Ovary (tissue), 9 donors: ENCODE results near the gene NAPSA. TPM values are rescaled to one million over a fixed set of nuclear protein-coding genes. Genes with fewer than 3 reads are reported as not detected.

Source experiments
- DNase-seq, 5 donors: peaks; one replicate each; pipeline ENCODE4 v3.0.0-alpha.2; 2019 to 2020
- H3K27ac ChIP-seq, 2 donors: fragments of 200-600 bp; one replicate each; pipeline versions ENCODE4 v1.5.1 to v1.8.0; 2019 to 2022
- H3K27me3 ChIP-seq: fragments of 200-600 bp; one replicate; pipeline ENCODE4 v1.8.0; 2022
- H3K36me3 ChIP-seq: fragments of 200-600 bp; sonication (generic); one replicate; pipeline ENCODE4 v1.5.1; 2019
- H3K4me1 ChIP-seq: one replicate; pipeline ENCODE4 v1.8.1; 2013; ENCODE audit warnings: mild to moderate bottlenecking, moderate library complexity; ENCODE audit not compliant: insufficient read depth
- H3K4me3 ChIP-seq: fragments of 200-600 bp; sonication (generic); one replicate; pipeline ENCODE4 v1.5.1; 2017
- H3K9me3 ChIP-seq, 2 donors: fragments of 200-600 bp in 1 of 2; sonication (generic) in 1 of 2; one replicate each; pipeline versions ENCODE4 v1.5.1 to v1.8.1; 2013 to 2019; ENCODE audit warnings: mild to moderate bottlenecking in 1 of 2, moderate library complexity in 1 of 2
- CTCF ChIP-seq, 3 donors: fragments of 450-650 bp in 2 of 3; fragments of 200-600 bp in 1 of 3; IDR thresholded peaks; one replicate each; pipeline versions ENCODE4 v1.5.1 to v1.8.0; 2016 to 2022; ENCODE audit warnings: antibody characterized with exemption in 3 of 3, mild to moderate bottlenecking in 1 of 3
- EP300 ChIP-seq: sonication (generic); formaldehyde crosslinking; IDR thresholded peaks from one replicate; pipeline ENCODE4 v1.6.1; 2017; ENCODE audit warnings: antibody characterized with exemption
- POLR2A ChIP-seq: fragments of 450-650 bp; IDR thresholded peaks from one replicate; pipeline ENCODE4 v1.6.1; 2017; ENCODE audit warnings: antibody characterized with exemption, mild to moderate bottlenecking, moderate library complexity
- WGBS, 3 donors: extraction: QIAGEN DNeasy Blood & Tissue Kit in 1 of 3; methylation state at CpG; one replicate each; pipeline versions ENCODE4 v1.1.5 to v1.1.7; 2013 to 2017; 5-methylcytosine and 5-hydroxymethylcytosine counted together
- intact Hi-C, 4 donors: fragments of 100-400 bp; cut with DNase I; formaldehyde crosslinking; loops; one replicate each; pipeline versions ENCODE4 v1.11.0 to v1.15.1; 2022 to 2023
- polyA plus RNA-seq, 2 donors: library from polyadenylated mRNA; stranded (reverse); fragments of 200-250 nt in 1 of 2; fragments of 350-450 nt in 1 of 2; fragmentation: Illumina TruSeq in 1 of 2; extraction: RNeasy Lipid Tissue Mini Kit (QIAGEN cat#74804) in 1 of 2; gene quantifications; one replicate each; pipeline ENCODE4 v1.2.3, GENCODE V29; 2013 to 2014
- total RNA-seq, 7 donors: library from RNA; depleted of rRNA in 2 of 7; stranded (reverse); fragments of >200 nt in 2 of 7; fragmentation: NEBNext Ultra II Directional in 3 of 7; extraction: Animal tissue kit (Norgen Biotek cat#: 25700) in 3 of 7; gene quantifications; one replicate each; pipeline versions ENCODE4 v1.1.0 to v1.2.4, GENCODE V29; 2016 to 2023
- donor health status: DM: no; HTN: no; CAD: no; lungs with moderate emphysema.
- donor health status: DM: no; HTN: no; CAD: no.
- donor health status: Bipolar disorder and iron deficiency.
- donor health status: DM: yes; HTN: yes; CAD: no.
- donor health status: DM: no; HTN: no; CAD: no.
- donor health status: DM: yes; HTN: yes; CAD: no.

NAPSA gene
- total and polyA plus RNA-seq, 9 donors, result 0.40 to 2.7 (median 0.97) TPM

- TF ChIP-seq CTCF (IDR thresholded peaks at IDR 0.05) (no peak), EP300 (no peak), POLR2A (no peak)
- Histone ChIP-seq H3K27ac (no peak overlapping the region), H3K9me3 (no peaks in the 10 kb centered on the region), H3K4me3 (no peak overlapping the region), H3K4me1 (no peaks in the 10 kb centered on the region), H3K36me3 (no peaks in the 10 kb centered on the region), H3K27me3 (no peaks in the 10 kb centered on the region)
- intact Hi-C loops, result loop anchor here in 2 of 4 donors (5.0 to 10.0 kb wide), 2 partner anchors 98 to 425 kb away; partner anchors contain the start of genes EMC10 (in 1 of the 2) and GARIN5A (in 1 of the 2)
- WGBS, 3 donors, result 88 to 94% (median 92%) methylated on average over 11 of the region's 11 CpGs
- DNase-seq, result no peak
Observed at GRCh38 chr19:50379602-50380001, 14.2 kb upstream of the NAPSA start.

DNA sequence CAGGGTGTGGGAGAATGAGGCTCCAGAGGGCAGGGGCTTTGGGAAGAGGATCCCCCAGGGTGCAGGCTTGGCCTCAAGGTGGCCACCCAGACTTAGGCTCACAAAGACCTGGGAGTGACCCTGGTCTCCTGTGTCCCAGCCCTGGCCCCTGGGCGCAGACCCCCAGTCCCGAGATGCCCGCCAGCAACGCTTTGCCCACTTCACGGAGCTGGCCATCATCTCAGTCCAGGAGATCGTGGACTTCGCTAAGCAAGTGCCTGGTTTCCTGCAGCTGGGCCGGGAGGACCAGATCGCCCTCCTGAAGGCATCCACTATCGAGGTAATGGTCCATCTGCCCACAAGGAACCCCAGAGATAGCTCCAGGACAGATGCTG is 13.4 kb upstream of the NAPSA start:
- no peak for DNase-seq
- Histone ChIP-seq H3K4me1 (no peaks in the 10 kb centered on the region), H3K36me3 (no peaks in the 10 kb centered on the region), H3K27me3 (no peaks in the 10 kb centered on the region), H3K9me3 (no peaks in the 10 kb centered on the region), H3K27ac (no peak overlapping the region), H3K4me3 (no peak overlapping the region)
- no peak for TF ChIP-seq POLR2A
- no peak for TF ChIP-seq CTCF (IDR thresholded peaks at IDR 0.05)
- WGBS, 3 donors, result 90 to 92% (median 92%) methylated on average over 9 to 10 of the region's 10 CpGs
- intact Hi-C loops, result loop anchor here in 1 of 4 donors (5.0 kb wide), 1 partner anchor 98 kb away; the partner anchor contains the start of genes EMC10 and GARIN5A

DNA sequence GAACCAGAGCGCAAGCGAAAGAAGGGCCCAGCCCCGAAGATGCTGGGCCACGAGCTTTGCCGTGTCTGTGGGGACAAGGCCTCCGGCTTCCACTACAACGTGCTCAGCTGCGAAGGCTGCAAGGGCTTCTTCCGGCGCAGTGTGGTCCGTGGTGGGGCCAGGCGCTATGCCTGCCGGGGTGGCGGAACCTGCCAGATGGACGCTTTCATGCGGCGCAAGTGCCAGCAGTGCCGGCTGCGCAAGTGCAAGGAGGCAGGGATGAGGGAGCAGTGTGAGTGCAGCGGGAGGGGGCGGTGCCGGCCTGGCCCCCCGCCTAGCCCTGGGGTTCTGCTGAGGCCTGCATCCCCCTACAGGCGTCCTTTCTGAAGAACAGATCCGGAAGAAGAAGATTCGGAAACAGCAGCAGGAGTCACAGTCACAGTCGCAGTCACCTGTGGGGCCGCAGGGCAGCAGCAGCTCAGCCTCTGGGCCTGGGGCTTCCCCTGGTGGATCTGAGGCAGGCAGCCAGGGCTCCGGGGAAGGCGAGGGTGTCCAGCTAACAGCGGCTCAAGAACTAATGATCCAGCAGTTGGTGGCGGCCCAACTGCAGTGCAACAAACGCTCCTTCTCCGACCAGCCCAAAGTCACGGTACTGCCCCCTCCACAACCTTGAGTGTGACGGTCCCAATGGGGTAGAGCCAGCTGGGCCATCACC is 12.9 kb upstream of the NAPSA start:
- H3K4me1 ChIP-seq, result no peaks in the 10 kb centered on the region
- TF ChIP-seq CTCF (IDR thresholded peaks at IDR 0.05) (no peak), POLR2A (no peak), EP300 (no peak)
- no peak overlapping the region for H3K27ac ChIP-seq
- no peaks in the 10 kb centered on the region for H3K27me3 ChIP-seq
- WGBS, 3 donors, result 91 to 92% (median 91%) methylated on average over 36 of the region's 36 CpGs
- DNase-seq, result peak in 2 of 5 donors; percentile 38 to 46
- intact Hi-C loops, result loop anchor here in 1 of 4 donors (5.0 kb wide), 1 partner anchor 99 kb away; the partner anchor contains the start of genes EMC10 and GARIN5A
- no peak overlapping the region for H3K4me3 ChIP-seq
- no peaks in the 10 kb centered on the region for H3K36me3 ChIP-seq
- no peaks in the 10 kb centered on the region for H3K9me3 ChIP-seq

DNA sequence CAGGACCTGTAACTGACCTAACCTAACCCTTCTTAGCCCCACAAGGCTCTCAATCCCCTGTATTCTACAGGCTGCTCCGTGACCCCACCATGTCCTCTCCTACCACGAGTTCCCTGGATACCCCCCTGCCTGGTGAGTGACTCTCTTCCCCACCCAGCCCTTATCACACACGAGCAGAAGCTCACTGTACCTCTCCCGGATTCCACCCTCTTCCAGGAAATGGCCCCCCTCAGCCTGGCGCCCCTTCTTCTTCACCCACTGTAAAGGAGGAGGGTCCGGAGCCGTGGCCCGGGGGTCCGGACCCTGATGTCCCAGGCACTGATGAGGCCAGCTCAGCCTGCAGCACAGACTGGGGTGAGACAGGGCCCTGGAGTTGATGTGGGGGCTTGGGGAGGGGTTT is 12.1 kb upstream of the NAPSA start:
- DNase-seq, result peak in 1 of 5 donors; percentile 39
- no peaks in the 10 kb centered on the region for H3K36me3 ChIP-seq
- no peak overlapping the region for H3K4me3 ChIP-seq
- H3K9me3 ChIP-seq, result no peaks in the 10 kb centered on the region
- TF ChIP-seq CTCF (IDR thresholded peaks at IDR 0.05), result no peak
- TF ChIP-seq POLR2A, result no peak
- no peak for TF ChIP-seq EP300
- H3K4me1 ChIP-seq, result no peaks in the 10 kb centered on the region
- WGBS, 3 donors, result 70 to 74% (median 71%) methylated on average over 9 of the region's 9 CpGs
- intact Hi-C loops, result loop anchor here in 1 of 4 donors (5.0 kb wide), 1 partner anchor 100 kb away; the partner anchor contains the start of genes EMC10 and GARIN5A
- H3K27ac ChIP-seq, result no peak overlapping the region
- H3K27me3 ChIP-seq, result no peaks in the 10 kb centered on the region
